B cell (primary cell): ENCODE measurements around the gene SKIC8. TPM values are rescaled to one million over a fixed set of nuclear protein-coding genes. Genes with fewer than 3 reads are reported as not detected.

ENCODE experiments used
- ATAC-seq: fragments of 200-7000 bp; cut with Tn5 transposase; one replicate; pipeline ENCODE4 v1.10.0; 2021; ENCODE audit warnings: low read depth, mild to moderate bottlenecking, moderate number of reproducible peaks, moderate library complexity
- CTCF ChIA-PET: fragments of 350-600 bp; sonication (Branson Sonifier 250); formaldehyde crosslinking; loops from one replicate; lab custom pipeline; 2021; ENCODE audit warnings: antibody characterized with exemption, inconsistent platforms; lab: Charles Lee
- POLR2A ChIA-PET: fragments of 350-600 bp; sonication (Branson Sonifier 250); formaldehyde crosslinking; loops from one replicate; lab custom pipeline; 2021; ENCODE audit warnings: antibody characterized with exemption; lab: Charles Lee
- DNase-seq: peaks from one replicate; pipeline ENCODE4 v3.0.0; 2013
- H2AFZ ChIP-seq: 2 replicates; pipeline ENCODE4 v1.6.1; 2012; ENCODE audit warnings: mild to moderate bottlenecking, low read depth, low read length; ENCODE audit not compliant: insufficient read depth, poor library complexity, severe bottlenecking
- H3K27ac ChIP-seq, 2 donors: 1 replicate in 1 of 2; 2 replicates in 1 of 2; pipeline ENCODE4 v1.5.1; 2012 to 2013; ENCODE audit warnings: low read length in 2 of 2, mild to moderate bottlenecking in 2 of 2, moderate library complexity in 1 of 2
- H3K27me3 ChIP-seq, 4 experiments: fragments of 200-600 bp in 1 of 4; sonication (generic) in 1 of 4; replicated peaks in 1 of 4; 1 replicate in 2 of 4; 2 replicates in 2 of 4; pipeline versions ENCODE4 v1.6.1 to v1.7.0; 2013 to 2016; ENCODE audit warnings: low read length in 3 of 4, mild to moderate bottlenecking in 2 of 4, mixed read lengths in 1 of 4, moderate library complexity in 1 of 4; ENCODE audit not compliant: insufficient read depth in 4 of 4, control insufficient read depth in 3 of 4; ENCODE audit errors: control extremely low read depth in 1 of 4
- H3K36me3 ChIP-seq, 2 experiments: replicated peaks in 1 of 2; 1 replicate in 1 of 2; 2 replicates in 1 of 2; pipeline versions ENCODE4 v1.6.1 to v1.7.1; 2013; ENCODE audit warnings: low read length in 1 of 2; ENCODE audit not compliant: insufficient read depth in 2 of 2, control insufficient read depth in 1 of 2; ENCODE audit errors: control extremely low read depth in 1 of 2, extremely low read depth in 1 of 2
- H3K4me1 ChIP-seq, 2 donors: fragments of 200-600 bp in 1 of 2; sonication (generic) in 1 of 2; 1 replicate in 1 of 2; 2 replicates in 1 of 2; pipeline versions ENCODE4 v1.5.1 to v1.6.1; 2013 to 2017; ENCODE audit warnings: low read length in 2 of 2; ENCODE audit not compliant: control insufficient read depth in 2 of 2, insufficient read depth in 2 of 2
- H3K4me2 ChIP-seq: replicated peaks from 2 replicates; pipeline ENCODE3; 2012; ENCODE audit warnings: mild to moderate bottlenecking, low read depth, low read length; ENCODE audit not compliant: poor library complexity, severe bottlenecking
- H3K4me3 ChIP-seq, 5 experiments: fragments of 200-600 bp in 1 of 5; sonication (generic) in 1 of 5; 1 replicate in 3 of 5; 2 replicates in 2 of 5; pipeline versions ENCODE4 v1.5.1 to v1.7.0; 2011 to 2016; ENCODE audit warnings: low read length in 4 of 5, mild to moderate bottlenecking in 4 of 5, low read depth in 2 of 5, control low read depth in 1 of 5, moderate library complexity in 1 of 5; ENCODE audit not compliant: insufficient read depth in 1 of 5; ENCODE audit errors: control extremely low read depth in 1 of 5, extremely low read depth in 1 of 5
- H3K79me2 ChIP-seq: fragments of 200-600 bp; sonication (generic); one replicate; pipeline ENCODE4 v1.6.0; 2016; ENCODE audit warnings: low read length; ENCODE audit not compliant: control insufficient read depth, insufficient read depth
- H3K9ac ChIP-seq: fragments of 200-600 bp; sonication (generic); 2 replicates; pipeline ENCODE4 v1.6.1; 2017; ENCODE audit warnings: mild to moderate bottlenecking, low read length, moderate library complexity
- H3K9me3 ChIP-seq, 3 donors: one replicate each; pipeline versions ENCODE4 v1.6.1 to v1.7.1; 2013; ENCODE audit warnings: low read length in 2 of 3; ENCODE audit not compliant: control insufficient read depth in 2 of 3, insufficient read depth in 1 of 3; ENCODE audit errors: control extremely low read depth in 1 of 3
- H4K20me1 ChIP-seq: 2 replicates; pipeline ENCODE4 v1.6.0; 2012; ENCODE audit warnings: mild to moderate bottlenecking, low read length; ENCODE audit not compliant: insufficient read depth, control insufficient read depth, poor library complexity, severe bottlenecking
- H3K27ac Mint-ChIP-seq: one replicate; pipeline ENCODE4 v1.8.0; 2021; ENCODE audit warnings: mixed read lengths
- H3K27me3 Mint-ChIP-seq: one replicate; pipeline ENCODE4 v1.8.0; 2021; ENCODE audit warnings: mixed read lengths
- H3K4me1 Mint-ChIP-seq: one replicate; pipeline ENCODE4 v1.8.0; 2021; ENCODE audit warnings: mixed read lengths
- H3K4me3 Mint-ChIP-seq: one replicate; pipeline ENCODE4 v1.8.0; 2021; ENCODE audit warnings: mixed read lengths
- H3K9me3 Mint-ChIP-seq: one replicate; pipeline ENCODE4 v1.8.0; 2022; ENCODE audit warnings: mixed read lengths; ENCODE audit not compliant: insufficient read depth
- EZH2 ChIP-seq: IDR thresholded peaks from 2 replicates; pipeline ENCODE4 v1.6.1; 2012; ENCODE audit warnings: borderline replicate concordance, low read depth, mild to moderate bottlenecking, moderate library complexity, low read length; ENCODE audit not compliant: insufficient read depth, poor library complexity, severe bottlenecking
- WGBS: methylation state at CpG from one replicate; pipeline ENCODE4 v1.1.5; 2013; ENCODE audit warnings: missing lambda C conversion rate; ENCODE audit not compliant: insufficient coverage; 5-methylcytosine and 5-hydroxymethylcytosine counted together
- intact Hi-C: fragments of 100-400 bp; cut with micrococcal nuclease; formaldehyde crosslinking; loops from one replicate; pipeline ENCODE4 v1.10.0; 2022
- polyA plus RNA-seq: library from polyadenylated mRNA; depleted of rRNA; stranded (reverse); fragments of >200 nt; gene quantifications from 2 replicates; pipeline ENCODE4 v1.2.3, GENCODE V29; 2012
- total RNA-seq, 2 donors: library from RNA; stranded (reverse); fragments of 120-200 nt in 1 of 2; gene quantifications; 1 replicate in 1 of 2; 2 replicates in 1 of 2; pipeline versions ENCODE4 v1.2.3 to v1.2.4, GENCODE V29; 2013 to 2022
- TF ChIP-seq, protein P1 (sequence below): fragments of 200-600 bp; IDR thresholded peaks from one replicate; pipeline ENCODE4 v1.8.0; 2022; ENCODE audit warnings: antibody characterized with exemption, mild to moderate bottlenecking

SKIC8 gene
- total and polyA plus RNA-seq, 2 donors (not counting 1 experiment from before 2014, with no cell fraction given), result 31.9 to 40.2 TPM

- Mint-ChIP-seq H3K27ac (peak overlapping the region; percentile 89), H3K4me1 (peaks cover 13% of the 10 kb centered on the region), H3K4me3 (peak overlapping the region; percentile 88), H3K27me3 (no peaks in the 10 kb centered on the region), H3K9me3 (no peaks in the 10 kb centered on the region)
- Histone ChIP-seq H3K9me3 (no peaks in the 10 kb centered on the region), H3K27ac (no peak overlapping the region), H3K4me1 (peaks cover 10% of the 10 kb centered on the region in 2 donors), H2AFZ (peak overlapping the region; percentile 80), H3K79me2 (no peaks in the 10 kb centered on the region), H4K20me1 (no peaks in the 10 kb centered on the region), H3K27me3 (peaks cover 0 to 3% (median 0%) of the 10 kb centered on the region in 4 experiments), H3K4me2 (no peak overlapping the region), H3K4me3 (no peak overlapping the region), H3K9ac (no peak overlapping the region), H3K36me3 (no peaks in the 10 kb centered on the region)
- no peak for TF ChIP-seq EZH2
- TF ChIP-seq, protein P1, sequence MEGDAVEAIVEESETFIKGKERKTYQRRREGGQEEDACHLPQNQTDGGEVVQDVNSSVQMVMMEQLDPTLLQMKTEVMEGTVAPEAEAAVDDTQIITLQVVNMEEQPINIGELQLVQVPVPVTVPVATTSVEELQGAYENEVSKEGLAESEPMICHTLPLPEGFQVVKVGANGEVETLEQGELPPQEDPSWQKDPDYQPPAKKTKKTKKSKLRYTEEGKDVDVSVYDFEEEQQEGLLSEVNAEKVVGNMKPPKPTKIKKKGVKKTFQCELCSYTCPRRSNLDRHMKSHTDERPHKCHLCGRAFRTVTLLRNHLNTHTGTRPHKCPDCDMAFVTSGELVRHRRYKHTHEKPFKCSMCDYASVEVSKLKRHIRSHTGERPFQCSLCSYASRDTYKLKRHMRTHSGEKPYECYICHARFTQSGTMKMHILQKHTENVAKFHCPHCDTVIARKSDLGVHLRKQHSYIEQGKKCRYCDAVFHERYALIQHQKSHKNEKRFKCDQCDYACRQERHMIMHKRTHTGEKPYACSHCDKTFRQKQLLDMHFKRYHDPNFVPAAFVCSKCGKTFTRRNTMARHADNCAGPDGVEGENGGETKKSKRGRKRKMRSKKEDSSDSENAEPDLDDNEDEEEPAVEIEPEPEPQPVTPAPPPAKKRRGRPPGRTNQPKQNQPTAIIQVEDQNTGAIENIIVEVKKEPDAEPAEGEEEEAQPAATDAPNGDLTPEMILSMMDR, result no peak
- 73% methylated on average over 6 of the region's 9 CpGs for WGBS
- intact Hi-C loops, result no loop called here
- ChIA-PET POLR2A (interaction anchor here (1.3 kb wide), 1 partner anchor 34 kb away, joined by 4 read pairs; the partner anchor contains the start of gene SKIC8), CTCF (interaction anchor here (0.7 to 1.6 kb wide), 4 partner anchors 33 to 172 kb away, joined by 3 to 8 read pairs (median 6); partner anchors contain the start of genes CIB2, IREB2 and SKIC8)
- ATAC-seq (no peak), DNase-seq (no peak)
Observed at GRCh38 chr15:78265752-78266224, 33.6 kb downstream of the SKIC8 start.

DNA sequence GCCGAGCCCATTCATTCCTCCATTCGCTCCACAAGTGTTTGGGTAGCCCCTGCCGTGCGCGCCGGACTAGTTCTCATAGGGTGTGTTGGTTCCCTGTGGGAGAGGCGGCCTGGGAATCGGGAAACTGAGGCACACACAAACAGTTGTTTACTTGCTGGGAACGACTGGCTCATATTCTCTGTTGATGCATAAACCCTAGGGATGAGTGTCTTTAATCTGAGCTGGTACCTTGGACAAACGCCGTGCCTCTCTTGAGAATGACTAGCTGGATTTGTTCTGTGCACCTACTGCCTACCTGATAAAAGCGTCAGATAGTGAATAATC lies 34.3 kb downstream of the SKIC8 start:
- DNase-seq, result no peak
- Mint-ChIP-seq H3K27ac (peak overlapping the region; percentile 89), H3K9me3 (no peaks in the 10 kb centered on the region), H3K4me3 (peak overlapping the region; percentile 88), H3K4me1 (peaks cover 13% of the 10 kb centered on the region), H3K27me3 (no peaks in the 10 kb centered on the region)
- no peak for ATAC-seq
- Histone ChIP-seq H3K4me2 (peak overlapping the region; percentile 82), H3K79me2 (no peaks in the 10 kb centered on the region), H3K27ac (no peak overlapping the region), H3K9me3 (no peaks in the 10 kb centered on the region), H3K9ac (peak overlapping the region; percentile 78), H4K20me1 (no peaks in the 10 kb centered on the region), H3K36me3 (no peaks in the 10 kb centered on the region), H3K4me1 (peaks cover 10% of the 10 kb centered on the region in 2 donors), H3K27me3 (peaks cover 0 to 3% (median 0%) of the 10 kb centered on the region in 4 experiments), H2AFZ (peak overlapping the region; percentile 80), H3K4me3 (peak overlapping the region in 4 of 5 experiments; percentile 55 to 80 (median 68))
- POLR2A ChIA-PET, result interaction anchor here (1.3 kb wide), 1 partner anchor 35 kb away, joined by 4 read pairs; the partner anchor contains the start of gene SKIC8
- no peak for TF ChIP-seq EZH2
- TF ChIP-seq, protein P1, result no peak
- 58% methylated on average over 12 of the region's 12 CpGs for WGBS
- intact Hi-C loops, result no loop called here
- CTCF ChIA-PET, result interaction anchor here (0.7 to 1.6 kb wide), 5 partner anchors 34 to 172 kb away, joined by 3 to 8 read pairs (median 5); partner anchors contain the start of genes CIB2, IREB2 and SKIC8
